Mesothelial cell of epicardium (in vitro differentiated cells): ENCODE results near the gene GNB1. TPM values are rescaled to one million over a fixed set of nuclear protein-coding genes. Genes with fewer than 3 reads are reported as not detected.
A peak's percentile ranks its signal among the peaks of the same experiment; 100 is the strongest.
"Not testable (repeated sequence)": the region's sequence is repeated elsewhere in the genome, so short reads cannot be mapped to it uniquely, and the experiment has no call there.

Experiments
- DNase-seq, 2 experiments: peaks; one replicate each; pipeline ENCODE4 v3.0.0; 2021; ENCODE audit warnings: low spot score in 2 of 2; ENCODE audit not compliant: unreplicated experiment in 2 of 2
- H3K27ac Mint-ChIP-seq: 2 replicates; pipeline ENCODE4 v1.8.0; 2021; ENCODE audit warnings: mixed read lengths
- H3K27me3 Mint-ChIP-seq: 2 replicates; pipeline ENCODE4 v1.8.0; 2021; ENCODE audit warnings: low read depth, mixed read lengths
- H3K36me3 Mint-ChIP-seq: 2 replicates; pipeline ENCODE4 v1.8.0; 2021; ENCODE audit warnings: mixed read lengths
- H3K4me1 Mint-ChIP-seq: 2 replicates; pipeline ENCODE4 v1.8.0; 2021; ENCODE audit warnings: mixed read lengths
- H3K4me3 Mint-ChIP-seq: 2 replicates; pipeline ENCODE4 v1.8.0; 2021; ENCODE audit warnings: mild to moderate bottlenecking, moderate library complexity, mixed read lengths
- H3K9me3 Mint-ChIP-seq: 2 replicates; pipeline ENCODE4 v1.8.0; 2021; ENCODE audit warnings: mixed read lengths
- CTCF ChIP-seq: fragments of 200-600 bp; sonication (generic); IDR thresholded peaks from one replicate; pipeline ENCODE4 v1.5.0; 2021; ENCODE audit warnings: antibody characterized with exemption; ENCODE audit not compliant: unreplicated experiment
- total RNA-seq: library from RNA; stranded (reverse); gene quantifications from 3 replicates; pipeline ENCODE4 v1.2.1, GENCODE V29; 2021

Gene GNB1
- total RNA-seq, 1 donor from 2014 or later, result 272 TPM

- no peak for DNase-seq
These were observed 27.9 kb downstream of the GNB1 start for GRCh38 chr1:1862905-1863547.

GRCh38 chr1:1861761-1862310 lies 29.1 kb downstream of the GNB1 start:
- H3K36me3 Mint-ChIP-seq, DNase-seq, H3K9me3 Mint-ChIP-seq, H3K27me3 Mint-ChIP-seq, H3K4me3 Mint-ChIP-seq: not testable (repeated sequence)
- Mint-ChIP-seq H3K27ac (peak overlapping the region; percentile 39), H3K4me1 (peaks cover 35% of the 10 kb centered on the region)

More at GRCh38 chr1:1862905-1863547, 27.9 kb downstream of the GNB1 start:
- Mint-ChIP-seq H3K27me3 (no peaks in the 10 kb centered on the region), H3K27ac (peak overlapping the region; percentile 81), H3K36me3 (peaks cover 4% of the 10 kb centered on the region), H3K4me3 (no peak overlapping the region), H3K9me3 (no peaks in the 10 kb centered on the region), H3K4me1 (peaks cover 27% of the 10 kb centered on the region)
- no peak for TF ChIP-seq CTCF

GRCh38 chr1:1861339-1861730 lies 29.6 kb downstream of the GNB1 start:
- H3K9me3 Mint-ChIP-seq, result no peaks in the 10 kb centered on the region
- no peak overlapping the region for H3K4me3 Mint-ChIP-seq
- H3K27me3 Mint-ChIP-seq, result no peaks in the 10 kb centered on the region
- peaks cover 35% of the 10 kb centered on the region for H3K4me1 Mint-ChIP-seq
- TF ChIP-seq CTCF, result no peak
- peak overlapping the region; percentile 39 for H3K27ac Mint-ChIP-seq
- no peak for DNase-seq
- H3K36me3 Mint-ChIP-seq, result peaks cover 3% of the 10 kb centered on the region

- not testable (repeated sequence) for DNase-seq, H3K27me3 Mint-ChIP-seq, H3K36me3 Mint-ChIP-seq, H3K9me3 Mint-ChIP-seq, H3K4me3 Mint-ChIP-seq
- peak overlapping the region; percentile 97 for H3K27ac Mint-ChIP-seq
- H3K4me1 Mint-ChIP-seq, result peaks cover 35% of the 10 kb centered on the region
These were observed 30.8 kb downstream of the GNB1 start for GRCh38 chr1:1859970-1860697.

- Mint-ChIP-seq H3K9me3 (no peaks in the 10 kb centered on the region), H3K4me1 (peaks cover 38% of the 10 kb centered on the region), H3K27ac (peak overlapping the region; percentile 97), H3K4me3 (peak overlapping the region; percentile 22), H3K27me3 (no peaks in the 10 kb centered on the region), H3K36me3 (no peaks in the 10 kb centered on the region)
- TF ChIP-seq CTCF, result no peak
- DNase-seq, result peak in 1 of 2 experiments; percentile 40
These were observed 32.4 kb downstream of the GNB1 start for GRCh38 chr1:1858382-1859086.

- Mint-ChIP-seq H3K4me1 (peaks cover 42% of the 10 kb centered on the region), H3K36me3 (peaks cover 2% of the 10 kb centered on the region), H3K9me3 (no peaks in the 10 kb centered on the region), H3K27me3 (no peaks in the 10 kb centered on the region), H3K4me3 (no peak overlapping the region), H3K27ac (peak overlapping the region; percentile 97)
- TF ChIP-seq CTCF, result no peak
- no peak for DNase-seq
These were observed 33.7 kb downstream of the GNB1 start for GRCh38 chr1:1857096-1857703.

GRCh38 chr1:1856161-1856560 lies 34.7 kb downstream of the GNB1 start:
- H3K9me3 Mint-ChIP-seq, DNase-seq, H3K4me3 Mint-ChIP-seq, H3K27me3 Mint-ChIP-seq, H3K36me3 Mint-ChIP-seq: not testable (repeated sequence)
- Mint-ChIP-seq H3K4me1 (peaks cover 42% of the 10 kb centered on the region), H3K27ac (peak overlapping the region; percentile 64)
